Thyroid gland (tissue), 4 donors: ENCODE results near the gene CHST11.

ENCODE experiments used
- POLR2A ChIP-seq, 2 donors: fragments of 450-650 bp; IDR thresholded peaks; one replicate each; pipeline ENCODE4 v1.6.1; 2017; ENCODE audit warnings: antibody characterized with exemption in 2 of 2, mild to moderate bottlenecking in 2 of 2, moderate library complexity in 1 of 2
- TF ChIP-seq, protein P1 (sequence below), 6 experiments: fragments of 200-600 bp in 3 of 6; fragments of 450-650 bp in 3 of 6; sonication (generic) in 3 of 6; IDR thresholded peaks; one replicate each; pipeline ENCODE4 v1.5.1; 2016 to 2019; ENCODE audit warnings: antibody characterized with exemption in 6 of 6, mild to moderate bottlenecking in 2 of 6, inconsistent platforms in 1 of 6, moderate library complexity in 1 of 6

DNA sequence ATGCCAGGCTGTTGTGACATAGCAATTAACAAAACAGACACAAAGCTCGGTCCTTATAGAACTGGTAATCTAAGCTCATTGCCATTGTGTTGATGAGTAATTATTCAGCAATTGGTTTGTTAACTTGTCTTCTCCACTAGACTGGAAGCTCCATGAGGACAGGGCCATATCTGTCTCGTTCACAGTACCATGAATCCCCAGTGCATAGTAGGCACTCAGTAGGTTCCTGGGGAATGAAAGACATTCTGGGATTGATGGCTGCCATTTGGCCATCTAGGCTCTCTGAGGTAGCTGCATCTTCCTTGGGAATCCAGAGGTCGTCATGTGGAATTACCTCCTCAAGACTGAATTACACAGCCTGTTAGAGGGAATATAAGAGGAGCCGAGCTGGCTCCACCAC is 177.3 kb downstream of the CHST11 start:
- no peak for TF ChIP-seq POLR2A (IDR thresholded peaks at IDR 0.05)
- TF ChIP-seq, protein P1, sequence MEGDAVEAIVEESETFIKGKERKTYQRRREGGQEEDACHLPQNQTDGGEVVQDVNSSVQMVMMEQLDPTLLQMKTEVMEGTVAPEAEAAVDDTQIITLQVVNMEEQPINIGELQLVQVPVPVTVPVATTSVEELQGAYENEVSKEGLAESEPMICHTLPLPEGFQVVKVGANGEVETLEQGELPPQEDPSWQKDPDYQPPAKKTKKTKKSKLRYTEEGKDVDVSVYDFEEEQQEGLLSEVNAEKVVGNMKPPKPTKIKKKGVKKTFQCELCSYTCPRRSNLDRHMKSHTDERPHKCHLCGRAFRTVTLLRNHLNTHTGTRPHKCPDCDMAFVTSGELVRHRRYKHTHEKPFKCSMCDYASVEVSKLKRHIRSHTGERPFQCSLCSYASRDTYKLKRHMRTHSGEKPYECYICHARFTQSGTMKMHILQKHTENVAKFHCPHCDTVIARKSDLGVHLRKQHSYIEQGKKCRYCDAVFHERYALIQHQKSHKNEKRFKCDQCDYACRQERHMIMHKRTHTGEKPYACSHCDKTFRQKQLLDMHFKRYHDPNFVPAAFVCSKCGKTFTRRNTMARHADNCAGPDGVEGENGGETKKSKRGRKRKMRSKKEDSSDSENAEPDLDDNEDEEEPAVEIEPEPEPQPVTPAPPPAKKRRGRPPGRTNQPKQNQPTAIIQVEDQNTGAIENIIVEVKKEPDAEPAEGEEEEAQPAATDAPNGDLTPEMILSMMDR (IDR thresholded peaks at IDR 0.05), result no peak
